Activated T-cell treated with anti-CD3 and anti-CD28 coated beads for 1 hour (primary cell): ENCODE measurements around the gene MRM2.

Experiments used
- DNase-seq: peaks from one replicate; pipeline ENCODE4 v3.0.0-alpha.2; 2020; ENCODE audit warnings: low read depth

The MRM2 gene

GRCh38 chr7:2222516-2222915, 19.5 kb downstream of the MRM2 start:
- no peak for DNase-seq

GRCh38 chr7:2220954-2221353, 21.1 kb downstream of the MRM2 start:
- DNase-seq, result no peak

- no peak for DNase-seq
Measured at GRCh38 chr7:2220506-2220905, 21.5 kb downstream of the MRM2 start.

- DNase-seq, result no peak
Measured at GRCh38 chr7:2220030-2220429, 22.0 kb downstream of the MRM2 start.

GRCh38 chr7:2219606-2220005, 22.4 kb downstream of the MRM2 start:
- DNase-seq, result no peak

- DNase-seq, result no peak
Measured at GRCh38 chr7:2219136-2219535, 22.9 kb downstream of the MRM2 start.

- DNase-seq, result no peak
Measured at GRCh38 chr7:2218444-2218785, 23.6 kb downstream of the MRM2 start.

- DNase-seq, result no peak
Measured at GRCh38 chr7:2217716-2218443, 24.1 kb downstream of the MRM2 start.

- no peak for DNase-seq
Measured at GRCh38 chr7:2217206-2217605, 24.8 kb downstream of the MRM2 start.

- DNase-seq, result no peak
Measured at GRCh38 chr7:2215851-2216250, 26.2 kb downstream of the MRM2 start.

GRCh38 chr7:2214636-2215035, 27.4 kb downstream of the MRM2 start:
- DNase-seq, result no peak

- DNase-seq, result no peak
Measured at GRCh38 chr7:2213551-2214215, 28.3 kb downstream of the MRM2 start.

- no peak for DNase-seq
Measured at GRCh38 chr7:2212906-2213305, 29.1 kb downstream of the MRM2 start.

GRCh38 chr7:2211926-2212325, 30.1 kb downstream of the MRM2 start:
- DNase-seq, result no peak

GRCh38 chr7:2211259-2211880, 30.6 kb downstream of the MRM2 start:
- no peak for DNase-seq

- no peak for DNase-seq
Measured at GRCh38 chr7:2210551-2211258, 31.3 kb downstream of the MRM2 start.

- DNase-seq, result no peak
Measured at GRCh38 chr7:2209961-2210323, 32.1 kb downstream of the MRM2 start.

GRCh38 chr7:2209146-2209960, 32.7 kb downstream of the MRM2 start:
- peak; percentile 29 for DNase-seq

- DNase-seq, result no peak
Measured at GRCh38 chr7:2208712-2209111, 33.3 kb downstream of the MRM2 start.

GRCh38 chr7:2205036-2205780, 36.8 kb downstream of the MRM2 start:
- DNase-seq, result no peak

GRCh38 chr7:2204446-2204845, 37.6 kb downstream of the MRM2 start:
- no peak for DNase-seq
